ENCODE measurements around the gene EML3. TPM values are rescaled to one million over a fixed set of nuclear protein-coding genes. Genes with fewer than 3 reads are reported as not detected.

The EML3 gene
- total and polyA plus RNA-seq, 2 of the 8 experiments (the other 6 are each of a cell fraction or from before 2014, with no cell fraction given): 19.2 to 29.9 TPM

DNA sequence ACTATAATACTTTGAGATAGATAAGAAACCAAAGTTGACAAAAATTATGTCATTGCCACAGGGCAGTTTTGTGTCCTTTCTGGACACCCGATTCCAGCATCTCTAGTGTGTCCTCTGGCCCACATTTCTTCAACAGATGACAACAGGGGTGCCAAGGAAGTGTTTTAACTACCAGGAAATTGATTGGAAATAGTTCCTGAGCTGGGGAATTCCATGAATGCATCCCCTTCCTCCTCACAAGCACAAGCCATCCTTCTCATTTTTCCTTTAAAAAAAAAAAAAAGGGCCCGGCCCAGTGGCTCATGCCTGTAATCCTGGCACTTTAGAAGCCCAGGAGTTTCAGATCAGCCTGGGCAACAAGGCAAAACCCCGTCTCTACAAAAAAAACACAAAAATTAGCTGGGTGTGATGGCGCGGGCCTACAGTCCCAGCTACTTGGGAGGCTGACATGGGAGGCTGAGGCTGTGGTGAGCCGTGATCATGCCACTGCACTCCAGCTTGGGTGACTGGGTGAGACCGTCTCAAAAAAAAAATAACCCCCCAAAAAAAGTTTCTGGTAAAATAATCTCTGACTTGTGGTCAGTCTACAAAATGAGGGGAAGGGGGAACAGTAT lies 10.0 kb upstream of the EML3 start:
- H3K9ac ChIP-seq (replicated peaks in 1 of 4; ENCODE audit: extremely low read depth in 1 of 4, low read depth in 3 of 4, low read length in 3 of 4): no peak overlapping the region; a peak in 1 of 7 replicates
- H3K4me3 ChIP-seq (ENCODE audit: extremely low read depth in 1 of 4, insufficient read depth in 2 of 4, low read depth in 3 of 4, low read length in 4 of 4): peak overlapping the region in 3 of 4 experiments; percentile 18 to 80 (median 23); a peak in 4 of 8 replicates

More for the DNA sequence above, 10.0 kb upstream of the EML3 start:
- peaks cover 4% of the 10 kb centered on the region; the same call in 1 of the 2 replicates for H3K23me2 ChIP-seq (ENCODE audit: low read depth, low read length)
- H3K27me3 ChIP-seq (replicated peaks in 1 of 4; ENCODE audit: control insufficient read depth in 3 of 4, extremely low read depth in 1 of 4, insufficient read depth in 3 of 4, low read length in 3 of 4): no peaks in the 10 kb centered on the region
- no peak overlapping the region for H4K91ac ChIP-seq (replicated peaks; ENCODE audit: insufficient read length, low read length)
- H3K79me2 ChIP-seq (ENCODE audit: control insufficient read depth in 1 of 2, insufficient read depth in 2 of 2, low read length in 2 of 2): no peaks in the 10 kb centered on the region
- POLR2A ChIA-PET (ENCODE audit: partially characterized antibody): interaction anchor here (0.6 to 8.6 kb wide), 28 partner anchors 9 to 233 kb away, joined by 3 to 83 read pairs (median 6); partner anchors contain the start of genes BSCL2, C11orf98, CSKMT and EEF1G
- H4K8ac ChIP-seq (ENCODE audit: extremely low read depth, insufficient read depth, low read length): no peak overlapping the region
- H4K20me1 ChIP-seq (replicated peaks in 1 of 2; ENCODE audit: control insufficient read depth in 1 of 2, insufficient read depth in 2 of 2, low read length in 2 of 2): peaks cover 0 to 3% of the 10 kb centered on the region in 2 experiments
- H3K79me1 ChIP-seq (ENCODE audit: low read depth, low read length): no peaks in the 10 kb centered on the region
- H3K4me1 ChIP-seq (replicated peaks in 1 of 4; ENCODE audit: control insufficient read depth in 3 of 4, insufficient read depth in 4 of 4, low read length in 3 of 4): peaks cover 0 to 5% (median 0%) of the 10 kb centered on the region in 4 experiments; a peak in 1 of 7 replicates
- H3K23ac ChIP-seq (ENCODE audit: insufficient read length): no peak overlapping the region
- no peak overlapping the region for H2BK15ac ChIP-seq (ENCODE audit: low read length)
- TF ChIP-seq PHF8 (conservative IDR thresholded peaks at IDR 0.05; ENCODE audit: low read depth, low read length): no peak
- no peak for DNase-seq (ENCODE audit: low read depth in 1 of 2, low spot score in 2 of 2)
- H2BK120ac ChIP-seq (replicated peaks; ENCODE audit: low read depth, low read length): no peak overlapping the region
- no peak overlapping the region for H3K18ac ChIP-seq (ENCODE audit: extremely low read depth, low read length)
- 94% methylated on average over 7 of the region's 7 CpGs; no CpG with 5 or more reads in 1 of the 2 experiments for WGBS, 2 experiments (ENCODE audit: extremely low coverage in 1 of 2, insufficient coverage in 1 of 2, insufficient read length in 1 of 2, insufficient replicate concordance in 2 of 2, low coverage in 1 of 2, low lambda C conversion rate in 2 of 2, missing lambda C conversion rate in 1 of 2)
- no peak overlapping the region for H3K4ac ChIP-seq (replicated peaks; ENCODE audit: insufficient read length, low read depth, low read length)
- no peak overlapping the region for H2AK5ac ChIP-seq (ENCODE audit: low read depth, low read length)
- no peak overlapping the region for H3K56ac ChIP-seq (replicated peaks; ENCODE audit: insufficient read length, low read depth, low read length)
- CTCF ChIA-PET (ENCODE audit: partially characterized antibody): interaction anchor here (0.7 to 3.5 kb wide), 9 partner anchors 12 to 824 kb away, joined by 3 to 25 read pairs (median 4); partner anchors contain the start of genes C11orf98 and CSKMT
- H3K14ac ChIP-seq (ENCODE audit: insufficient read length): no peak overlapping the region
- H4K5ac ChIP-seq (ENCODE audit: insufficient read length, low read depth, low read length): no peak overlapping the region
- H2BK5ac ChIP-seq (ENCODE audit: low read depth, low read length): no peak overlapping the region
- H2BK20ac ChIP-seq (ENCODE audit: low read length): no peak overlapping the region
- H3K4me2 ChIP-seq (ENCODE audit: insufficient read depth in 1 of 2, low read depth in 2 of 2, low read length in 2 of 2): peak overlapping the region; percentile 59 to 66
- peak overlapping the region; percentile 46; the same call in 1 of the 2 replicates for H3K27ac ChIP-seq (ENCODE audit: low read depth, low read length)
- H3K36me3 ChIP-seq (ENCODE audit: control insufficient read depth in 2 of 4, insufficient read depth in 4 of 4, low read length in 3 of 4): peaks cover 17 to 26% (median 22%) of the 10 kb centered on the region in 4 experiments
- H2AFZ ChIP-seq (ENCODE audit: low read length): no peak overlapping the region
- FAIRE-seq: no peak
- H2BK12ac ChIP-seq (ENCODE audit: low read depth, low read length): no peak overlapping the region
- H3K9me3 ChIP-seq (ENCODE audit: insufficient read depth in 2 of 2, low read depth in 1 of 2, low read length in 1 of 2): no peaks in the 10 kb centered on the region
